Measurements from ENCODE around the gene C10orf90. TPM values are rescaled to one million over a fixed set of nuclear protein-coding genes. Genes with fewer than 3 reads are reported as not detected.

The C10orf90 gene
- total RNA-seq, 4 donors from 2014 or later, result 0.06 TPM; not detected in 3

DNA sequence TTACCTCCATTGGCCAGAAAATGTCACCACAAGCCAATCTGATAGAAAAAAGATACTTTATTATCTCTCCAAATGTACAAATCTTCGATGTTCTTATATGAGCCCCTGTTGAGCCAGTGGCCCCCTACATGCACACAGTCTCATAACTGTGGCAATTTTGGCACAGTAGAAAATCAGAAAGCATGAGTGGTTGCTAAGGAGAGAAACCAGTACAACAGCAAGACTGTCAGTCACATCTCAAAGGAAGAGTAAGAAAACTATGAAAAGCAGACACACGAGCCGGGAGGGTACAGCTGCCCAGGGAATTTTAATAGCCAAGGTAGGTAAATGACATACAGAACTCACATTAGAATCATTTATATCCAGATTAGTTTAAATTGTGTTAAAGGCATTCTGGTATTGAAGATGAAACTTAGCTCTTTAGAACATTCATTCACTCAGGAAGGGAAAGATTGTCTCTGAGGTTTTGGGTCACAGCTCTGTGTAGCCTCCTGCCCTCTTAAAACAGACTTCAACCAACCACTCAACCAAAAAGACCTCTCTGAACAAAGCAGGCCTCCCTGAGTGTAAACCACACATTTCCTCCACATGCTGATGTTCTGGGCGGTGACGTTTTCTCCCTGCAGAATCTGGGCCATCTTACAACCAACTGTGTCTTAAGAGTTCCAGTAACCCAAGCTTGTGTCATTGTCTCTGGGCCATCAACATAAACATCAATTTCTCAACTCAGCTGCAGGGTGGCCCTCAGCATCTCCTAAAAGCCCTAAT is 201.4 kb downstream of the C10orf90 start:
- no peak for TF ChIP-seq CTCF (IDR thresholded peaks at IDR 0.05)
- TF ChIP-seq POLR2A (IDR thresholded peaks at IDR 0.05; ENCODE audit: low read depth), result no peak
- TF ChIP-seq POLR2AphosphoS5 (IDR thresholded peaks at IDR 0.05), result no peak
- TF ChIP-seq EP300 (IDR thresholded peaks at IDR 0.05), result no peak

DNA sequence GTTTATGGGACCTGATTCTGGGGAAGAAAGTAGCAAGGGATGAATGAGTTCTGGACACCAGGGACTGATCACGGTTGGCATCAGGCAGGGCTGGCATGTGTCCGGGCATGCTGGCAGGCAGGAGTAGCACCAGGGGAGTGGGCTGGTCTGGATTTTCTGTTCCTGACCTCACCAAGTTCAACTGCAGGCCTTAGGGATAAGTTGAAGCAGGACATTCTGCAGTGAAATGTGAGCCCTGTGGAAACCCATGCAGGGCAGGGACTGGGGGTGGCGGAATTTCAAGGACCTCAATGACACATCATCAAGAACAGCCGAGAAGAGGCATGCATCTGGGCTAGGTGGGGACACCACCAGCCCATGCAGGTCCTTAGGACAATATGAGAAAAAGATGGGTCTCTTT is 202.0 kb downstream of the C10orf90 start:
- Histone ChIP-seq H3K27me3 (peaks cover 0 to 22% (median 0%) of the 10 kb centered on the region in 4 donors), H3K4me1 (no peaks in the 10 kb centered on the region), H3K36me3 (no peaks in the 10 kb centered on the region), H3K4me3 (no peak overlapping the region), H3K27ac (replicated peaks in 1 of 4) (no peak overlapping the region), H3K9me3 (no peaks in the 10 kb centered on the region)
- intact Hi-C loops (cut with DNase I), result no loop called here
- whole genome bisulfite sequencing, result 92% methylated on average over 4 of the region's 4 CpGs
- no peak for DNase-seq (ENCODE audit: extremely low spot score)
- TF ChIP-seq EP300 (IDR thresholded peaks at IDR 0.05) (no peak), CTCF (IDR thresholded peaks at IDR 0.05) (no peak), POLR2A (IDR thresholded peaks at IDR 0.05; ENCODE audit: low read depth) (no peak), POLR2AphosphoS5 (IDR thresholded peaks at IDR 0.05) (no peak)

More for the DNA sequence above, 201.4 kb downstream of the C10orf90 start:
- peaks cover 0 to 22% (median 0%) of the 10 kb centered on the region in 4 donors for H3K27me3 ChIP-seq
- no peak overlapping the region for H3K4me3 ChIP-seq
- intact Hi-C loops (cut with DNase I), result no loop called here
- 81% methylated on average over 5 of the region's 5 CpGs for WGBS
- no peaks in the 10 kb centered on the region for H3K36me3 ChIP-seq
- H3K27ac ChIP-seq (replicated peaks in 1 of 4), result no peak overlapping the region
- DNase-seq (ENCODE audit: extremely low spot score), result no peak
- H3K4me1 ChIP-seq, result no peaks in the 10 kb centered on the region
- H3K9me3 ChIP-seq, result no peaks in the 10 kb centered on the region

- WGBS, result 32% methylated on average over 1 of the region's 1 CpG
- intact Hi-C loops (cut with DNase I), result no loop called here
- TF ChIP-seq POLR2AphosphoS5 (IDR thresholded peaks at IDR 0.05) (no peak), POLR2A (IDR thresholded peaks at IDR 0.05; ENCODE audit: low read depth) (no peak), EP300 (IDR thresholded peaks at IDR 0.05) (no peak), CTCF (IDR thresholded peaks at IDR 0.05) (no peak)
Observed at GRCh38 chr10:126465771-126466170, 204.7 kb downstream of the C10orf90 start.

DNA sequence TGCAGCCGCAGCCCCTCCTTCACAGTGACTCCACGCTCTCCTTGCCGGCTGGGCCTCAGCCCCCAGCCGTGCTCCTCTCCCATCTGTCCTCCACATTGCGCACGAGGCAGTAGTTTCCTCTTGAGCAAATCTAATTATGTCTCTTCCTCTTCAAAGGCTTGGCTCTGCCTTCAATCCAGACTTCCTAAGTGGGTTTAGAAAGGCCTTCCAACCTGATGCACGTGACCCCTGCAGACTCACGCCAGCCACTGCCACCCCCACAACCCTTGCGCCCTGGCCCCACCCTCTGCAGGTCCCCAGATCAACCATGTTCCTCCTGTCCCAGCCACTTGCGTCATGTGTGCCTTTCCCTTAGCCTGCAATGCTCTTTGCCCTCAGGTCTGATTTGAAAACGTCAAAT is 207.2 kb downstream of the C10orf90 start:
- WGBS, result 54% methylated on average over 11 of the region's 11 CpGs
- TF ChIP-seq EP300 (IDR thresholded peaks at IDR 0.05), result no peak
- Histone ChIP-seq H3K9me3 (no peaks in the 10 kb centered on the region), H3K36me3 (no peaks in the 10 kb centered on the region), H3K4me3 (no peak overlapping the region), H3K4me1 (no peaks in the 10 kb centered on the region), H3K27ac (replicated peaks in 1 of 4) (no peak overlapping the region), H3K27me3 (peaks cover 0 to 37% (median 0%) of the 10 kb centered on the region in 4 donors)
- intact Hi-C loops (cut with DNase I), result no loop called here
- DNase-seq (ENCODE audit: extremely low spot score), result no peak

More at GRCh38 chr10:126465771-126466170, 204.7 kb downstream of the C10orf90 start:
- H3K4me3 ChIP-seq, result no peak overlapping the region
- H3K4me1 ChIP-seq, result no peaks in the 10 kb centered on the region
- peaks cover 0 to 30% (median 0%) of the 10 kb centered on the region in 4 donors for H3K27me3 ChIP-seq
- H3K36me3 ChIP-seq, result no peaks in the 10 kb centered on the region
- H3K9me3 ChIP-seq, result no peaks in the 10 kb centered on the region
- H3K27ac ChIP-seq (replicated peaks in 1 of 4), result no peak overlapping the region
- no peak for DNase-seq (ENCODE audit: extremely low spot score)

GRCh38 chr10:126461289-126461940 is 209.1 kb downstream of the C10orf90 start:
- WGBS, result 88% methylated on average over 14 of the region's 14 CpGs
- H3K9me3 ChIP-seq, result no peaks in the 10 kb centered on the region
- H3K4me1 ChIP-seq, result no peaks in the 10 kb centered on the region
- TF ChIP-seq POLR2A (IDR thresholded peaks at IDR 0.05; ENCODE audit: low read depth) (no peak), CTCF (IDR thresholded peaks at IDR 0.05) (no peak), POLR2AphosphoS5 (IDR thresholded peaks at IDR 0.05) (no peak), EP300 (IDR thresholded peaks at IDR 0.05) (no peak)
- H3K27me3 ChIP-seq, result peaks cover 0 to 43% (median 0%) of the 10 kb centered on the region in 4 donors
- intact Hi-C loops (cut with DNase I), result no loop called here
- no peak overlapping the region for H3K27ac ChIP-seq (replicated peaks in 1 of 4)
- no peak overlapping the region for H3K4me3 ChIP-seq
- no peak for DNase-seq (ENCODE audit: extremely low spot score)
- no peaks in the 10 kb centered on the region for H3K36me3 ChIP-seq
